IPS DF 6.9 (cell line): ENCODE data around the gene SMNDC1.
"Not testable (repeated sequence)": the region's sequence is repeated elsewhere in the genome, so short reads cannot be mapped to it uniquely, and the experiment has no call there.

Experiments
- DNase-seq: peaks from one replicate; pipeline ENCODE4 v3.0.0-alpha.2; 2013; ENCODE audit warnings: low read depth, low spot score
- H3K27ac ChIP-seq: one replicate; pipeline ENCODE4 v1.5.1; 2013; ENCODE audit warnings: low read length, control low read depth
- H3K27me3 ChIP-seq: 2 replicates; pipeline ENCODE4 v1.6.1; 2013; ENCODE audit warnings: mild to moderate bottlenecking, low read length; ENCODE audit not compliant: control insufficient read depth, insufficient read depth
- H3K36me3 ChIP-seq: 2 replicates; pipeline ENCODE4 v1.6.1; 2013; ENCODE audit warnings: low read length; ENCODE audit not compliant: control insufficient read depth, insufficient read depth
- H3K4me1 ChIP-seq: 2 replicates; pipeline ENCODE4 v1.6.1; 2013; ENCODE audit warnings: low read length; ENCODE audit not compliant: control insufficient read depth, insufficient read depth
- H3K4me3 ChIP-seq: 2 replicates; pipeline ENCODE4 v1.5.1; 2013; ENCODE audit warnings: mild to moderate bottlenecking, low read length
- H3K9me3 ChIP-seq: 2 replicates; pipeline ENCODE4 v1.6.1; 2013; ENCODE audit warnings: low read length, inconsistent platforms; ENCODE audit not compliant: control insufficient read depth, insufficient read depth
- WGBS: extraction: QIAGEN DNeasy Blood & Tissue Kit; methylation state at CpG from one replicate; pipeline ENCODE4 v1.1.7; 2013; ENCODE audit warnings: mixed read lengths, missing lambda C conversion rate; ENCODE audit not compliant: insufficient read length, insufficient coverage; 5-methylcytosine and 5-hydroxymethylcytosine counted together

SMNDC1 gene

GRCh38 chr10:110344622-110345021 lies 39.9 kb upstream of the SMNDC1 start:
- no peak overlapping the region for H3K4me3 ChIP-seq
- WGBS = no CpG with 5 or more reads among the region's 2 CpGs
- no peak overlapping the region for H3K27ac ChIP-seq
- no peaks in the 10 kb centered on the region for H3K36me3 ChIP-seq
- H3K27me3 ChIP-seq = no peaks in the 10 kb centered on the region
- no peak for DNase-seq
- 0 out of 2 replicates have a peak, but pooled peaks cover 1% of the 10 kb centered on the region for H3K4me1 ChIP-seq
- no peaks in the 10 kb centered on the region for H3K9me3 ChIP-seq

- H3K27ac ChIP-seq = no peak overlapping the region
- H3K27me3 ChIP-seq = no peaks in the 10 kb centered on the region
- WGBS = no CpG with 5 or more reads among the region's 5 CpGs
- no peak overlapping the region for H3K4me3 ChIP-seq
- 0 out of 2 replicates have a peak, but pooled peaks cover 1% of the 10 kb centered on the region for H3K4me1 ChIP-seq
- no peak for DNase-seq
- no peaks in the 10 kb centered on the region for H3K36me3 ChIP-seq
- no peaks in the 10 kb centered on the region for H3K9me3 ChIP-seq
These were observed 39.2 kb upstream of the SMNDC1 start for GRCh38 chr10:110343947-110344346.

- H3K27me3 ChIP-seq = no peaks in the 10 kb centered on the region
- DNase-seq = no peak
- no CpG with 5 or more reads among the region's 6 CpGs for WGBS
- H3K4me1 ChIP-seq = peaks cover 4% of the 10 kb centered on the region
- H3K27ac ChIP-seq = no peak overlapping the region
- no peaks in the 10 kb centered on the region for H3K9me3 ChIP-seq
- no peak overlapping the region for H3K4me3 ChIP-seq
- H3K36me3 ChIP-seq = no peaks in the 10 kb centered on the region
These were observed 36.1 kb upstream of the SMNDC1 start for GRCh38 chr10:110340816-110341215.

- 100% methylated on average over 2 of the region's 4 CpGs for WGBS
- Histone ChIP-seq H3K4me3 (no peak overlapping the region), H3K27ac (no peak overlapping the region), H3K4me1 (peaks cover 6% of the 10 kb centered on the region), H3K27me3 (no peaks in the 10 kb centered on the region), H3K36me3 (no peaks in the 10 kb centered on the region), H3K9me3 (no peaks in the 10 kb centered on the region)
- DNase-seq = no peak
These were observed 35.4 kb upstream of the SMNDC1 start for GRCh38 chr10:110340122-110340521.

- Histone ChIP-seq H3K4me1 (peaks cover 5% of the 10 kb centered on the region), H3K36me3 (no peaks in the 10 kb centered on the region), H3K27ac (no peak overlapping the region), H3K27me3 (no peaks in the 10 kb centered on the region), H3K4me3 (no peak overlapping the region), H3K9me3 (no peaks in the 10 kb centered on the region)
- DNase-seq = no peak
- no CpG with 5 or more reads among the region's 3 CpGs for WGBS
These were observed 33.2 kb upstream of the SMNDC1 start for GRCh38 chr10:110337906-110338305.

GRCh38 chr10:110337401-110337800 lies 32.7 kb upstream of the SMNDC1 start:
- Histone ChIP-seq H3K9me3 (no peaks in the 10 kb centered on the region), H3K36me3 (no peaks in the 10 kb centered on the region), H3K27ac (no peak overlapping the region), H3K4me3 (no peak overlapping the region), H3K27me3 (no peaks in the 10 kb centered on the region), H3K4me1 (peaks cover 5% of the 10 kb centered on the region)
- no CpG with 5 or more reads among the region's 4 CpGs for WGBS
- DNase-seq = no peak

- Histone ChIP-seq H3K27ac (no peak overlapping the region), H3K4me1 (peaks cover 5% of the 10 kb centered on the region), H3K9me3 (no peaks in the 10 kb centered on the region), H3K36me3 (no peaks in the 10 kb centered on the region), H3K27me3 (no peaks in the 10 kb centered on the region), H3K4me3 (no peak overlapping the region)
- no CpG with 5 or more reads among the region's 10 CpGs for WGBS
- no peak for DNase-seq
These were observed 31.5 kb upstream of the SMNDC1 start for GRCh38 chr10:110336111-110336721.

- no peak for DNase-seq
- H3K27ac ChIP-seq = no peak overlapping the region
These were observed 30.8 kb upstream of the SMNDC1 start for GRCh38 chr10:110335314-110336064.

GRCh38 chr10:110334061-110334656 lies 29.4 kb upstream of the SMNDC1 start:
- no CpG with 5 or more reads among the region's 5 CpGs for WGBS
- H3K4me1 ChIP-seq = peaks cover 5% of the 10 kb centered on the region
- DNase-seq = no peak
- no peak overlapping the region for H3K27ac ChIP-seq
- H3K9me3 ChIP-seq = peaks cover 4% of the 10 kb centered on the region; the same call in 1 of the 2 replicates
- no peak overlapping the region for H3K4me3 ChIP-seq
- H3K36me3 ChIP-seq = no peaks in the 10 kb centered on the region
- no peaks in the 10 kb centered on the region for H3K27me3 ChIP-seq

More at GRCh38 chr10:110335314-110336064, 30.8 kb upstream of the SMNDC1 start:
- no CpG with 5 or more reads among the region's 7 CpGs for WGBS
- peaks cover 1% of the 10 kb centered on the region; the same call in 1 of the 2 replicates for H3K9me3 ChIP-seq
- peaks cover 5% of the 10 kb centered on the region for H3K4me1 ChIP-seq
- H3K36me3 ChIP-seq = no peaks in the 10 kb centered on the region
- H3K27me3 ChIP-seq = no peaks in the 10 kb centered on the region
- H3K4me3 ChIP-seq = no peak overlapping the region

GRCh38 chr10:110331226-110331795 lies 26.6 kb upstream of the SMNDC1 start:
- DNase-seq, H3K36me3 ChIP-seq, H3K27me3 ChIP-seq, H3K9me3 ChIP-seq, H3K4me3 ChIP-seq, H3K4me1 ChIP-seq, H3K27ac ChIP-seq: not testable (repeated sequence)
- WGBS = no CpG with 5 or more reads among the region's 32 CpGs
